HG02970 (cell line): ENCODE data around the gene TMSB15C.
A peak's percentile ranks its signal among the peaks of the same experiment; 100 is the strongest.
"Not testable (repeated sequence)": the region's sequence is repeated elsewhere in the genome, so short reads cannot be mapped to it uniquely, and the experiment has no call there.

Source experiments
- ATAC-seq: cut with Tn5 transposase; IDR thresholded peaks from one replicate; pipeline ENCODE4 v1.9.1; 2021; ENCODE audit warnings: mild to moderate bottlenecking, moderate library complexity, moderate number of reproducible peaks; ENCODE audit not compliant: unreplicated experiment, low FRiP score

TMSB15C gene

GRCh38 chrX:104075778-104076445 lies at the start of gene TMSB15C:
Gene TMSB15C (minus strand): TSS chrX:104076236.
- ATAC-seq = peak; percentile 88

GRCh38 chrX:104122829-104123228 lies 46.8 kb upstream of the TMSB15C start:
- no peak for ATAC-seq

- no peak for ATAC-seq
These were observed 42.7 kb upstream of the TMSB15C start for GRCh38 chrX:104118765-104119164.

GRCh38 chrX:104117759-104118158 lies 41.7 kb upstream of the TMSB15C start:
- no peak for ATAC-seq

GRCh38 chrX:104113222-104113965 lies 37.4 kb upstream of the TMSB15C start:
- ATAC-seq = no peak

GRCh38 chrX:104112326-104112951 lies 36.4 kb upstream of the TMSB15C start, which contains the start of gene ZCCHC18:
Gene ZCCHC18 (plus strand): TSS chrX:104112523. CDS start chrX:104114112, 1,589 bp downstream.
- peak; percentile 63 for ATAC-seq

- ATAC-seq = not testable (repeated sequence)
These were observed 34.6 kb upstream of the TMSB15C start for GRCh38 chrX:104110491-104111240.

GRCh38 chrX:104108955-104109354 lies 32.9 kb upstream of the TMSB15C start:
- no peak for ATAC-seq

GRCh38 chrX:104105330-104106262 lies 29.6 kb upstream of the TMSB15C start:
- no peak for ATAC-seq

- ATAC-seq = no peak
These were observed 28.6 kb upstream of the TMSB15C start for GRCh38 chrX:104104676-104105075.

- no peak for ATAC-seq
These were observed 22.9 kb upstream of the TMSB15C start for GRCh38 chrX:104098919-104099318.

- ATAC-seq = no peak
These were observed 22.2 kb upstream of the TMSB15C start for GRCh38 chrX:104098151-104098808.

GRCh38 chrX:104085919-104086318 lies 9.9 kb upstream of the TMSB15C start:
- ATAC-seq = no peak

GRCh38 chrX:104085477-104085876 lies 9.4 kb upstream of the TMSB15C start:
- ATAC-seq = no peak

GRCh38 chrX:104084534-104085277 lies 8.7 kb upstream of the TMSB15C start:
- no peak for ATAC-seq

GRCh38 chrX:104084063-104084462 lies 8.0 kb upstream of the TMSB15C start:
- no peak for ATAC-seq

GRCh38 chrX:104077854-104078253 lies 1.8 kb upstream of the TMSB15C start:
- not testable (repeated sequence) for ATAC-seq

GRCh38 chrX:104062636-104063035 lies 13.4 kb downstream of the TMSB15C start:
- not testable (repeated sequence) for ATAC-seq
